GM18508 (cell line): ENCODE results near the gene RIN3.

Source experiments
- ATAC-seq: cut with Tn5 transposase; IDR thresholded peaks from one replicate; pipeline ENCODE4 v1.9.1; 2021; ENCODE audit warnings: moderate number of reproducible peaks; ENCODE audit not compliant: insufficient read depth, unreplicated experiment

Gene RIN3

GRCh38 chr14:92587700-92588085 lies 74.1 kb downstream of the RIN3 start:
- ATAC-seq: no peak

- ATAC-seq: no peak
These were observed 75.8 kb downstream of the RIN3 start for GRCh38 chr14:92589213-92589852.

GRCh38 chr14:92590176-92590575 lies 76.6 kb downstream of the RIN3 start:
- ATAC-seq: no peak

- no peak for ATAC-seq
These were observed 77.4 kb downstream of the RIN3 start for GRCh38 chr14:92590941-92591340.

- ATAC-seq: no peak
These were observed 77.8 kb downstream of the RIN3 start for GRCh38 chr14:92591346-92591745.

GRCh38 chr14:92595267-92595666 lies 81.7 kb downstream of the RIN3 start:
- ATAC-seq: no peak

- ATAC-seq: no peak
These were observed 82.8 kb downstream of the RIN3 start for GRCh38 chr14:92596331-92596907.

GRCh38 chr14:92597906-92598905 lies 84.6 kb downstream of the RIN3 start:
- no peak for ATAC-seq

GRCh38 chr14:92599811-92600210 lies 86.2 kb downstream of the RIN3 start:
- no peak for ATAC-seq

GRCh38 chr14:92600318-92601053 lies 86.9 kb downstream of the RIN3 start:
- no peak for ATAC-seq

- ATAC-seq: no peak
These were observed 87.6 kb downstream of the RIN3 start for GRCh38 chr14:92601131-92601710.

- no peak for ATAC-seq
These were observed 88.3 kb downstream of the RIN3 start for GRCh38 chr14:92601757-92602417.

GRCh38 chr14:92603309-92604242 lies 90.0 kb downstream of the RIN3 start:
- ATAC-seq: no peak

GRCh38 chr14:92605274-92605940 lies 91.8 kb downstream of the RIN3 start:
- no peak for ATAC-seq

GRCh38 chr14:92607251-92607650 lies 93.7 kb downstream of the RIN3 start:
- no peak for ATAC-seq

- ATAC-seq: no peak
These were observed 94.3 kb downstream of the RIN3 start for GRCh38 chr14:92607702-92608429.

GRCh38 chr14:92609955-92610354 lies 96.4 kb downstream of the RIN3 start:
- no peak for ATAC-seq
